ENCODE measurements around the gene PGM1.

Gene PGM1

DNA sequence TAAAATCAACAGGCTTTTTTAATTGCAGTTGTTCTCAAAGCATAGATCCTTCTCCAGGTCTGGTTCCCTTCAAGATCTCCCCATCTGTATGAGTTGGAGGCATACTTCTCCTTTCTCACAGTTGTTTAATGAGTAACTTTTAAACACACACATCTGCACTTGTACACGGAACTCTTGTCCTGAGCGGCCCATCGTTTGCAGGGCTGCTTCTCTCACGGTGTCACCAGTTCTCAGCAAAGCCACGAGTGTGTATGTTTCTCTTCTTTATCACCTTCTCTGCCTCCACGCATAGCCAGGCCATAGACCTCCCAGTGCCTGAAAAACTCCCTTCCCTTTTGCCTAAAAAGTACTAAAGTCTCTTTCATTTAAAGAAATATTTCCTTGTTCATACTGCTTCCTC lies 111.9 kb downstream of the PGM1 start:
- DNase-seq, result no peak

DNA sequence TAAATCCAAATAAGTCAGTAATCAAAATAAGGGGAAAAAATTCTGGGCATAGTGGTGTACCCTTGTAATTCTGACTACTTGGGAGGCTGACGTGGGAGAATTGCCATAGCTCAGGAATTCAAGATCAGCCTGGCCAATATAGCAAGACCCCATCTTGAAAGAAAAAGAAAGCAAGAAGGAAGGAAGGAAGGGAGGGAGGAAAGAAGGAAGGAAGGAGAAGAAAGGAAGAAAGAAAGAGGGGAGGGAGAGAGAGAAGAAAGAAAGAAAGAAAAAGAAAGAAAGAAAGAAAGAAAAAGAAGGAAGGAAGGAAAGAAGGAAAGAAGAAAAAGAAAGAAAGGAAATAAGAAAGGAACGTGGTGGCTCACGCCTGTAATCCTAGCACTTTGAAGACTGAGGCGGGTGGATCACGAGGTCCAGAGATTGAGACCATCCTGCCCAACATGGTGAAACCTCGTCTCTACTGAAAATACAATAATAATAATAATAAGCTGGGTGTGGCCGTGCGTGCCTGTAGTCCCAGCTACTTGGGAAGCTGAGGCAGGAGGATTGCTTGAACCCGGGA lies 116.1 kb downstream of the PGM1 start:
- no peak for DNase-seq

Measured in NCI-H1930 (cell line).